ENCODE measurements around the gene BCL2L13. TPM values are rescaled to one million over a fixed set of nuclear protein-coding genes. Genes with fewer than 3 reads are reported as not detected.
"Not testable (repeated sequence)": the region's sequence is repeated elsewhere in the genome, so short reads cannot be mapped to it uniquely, and the experiment has no call there.

Gene BCL2L13
- total and polyA plus RNA-seq, 8 donors: 13.7 to 74.1 (median 30.6) TPM

- H3K9me3 ChIP-seq: no peaks in the 10 kb centered on the region
- peaks cover 0 to 43% (median 40%) of the 10 kb centered on the region in 4 donors for H3K36me3 ChIP-seq
- H3K27ac ChIP-seq: no peak overlapping the region
- no peaks in the 10 kb centered on the region for H3K4me1 ChIP-seq
- H3K4me3 ChIP-seq: no peak overlapping the region
- DNase-seq: no peak
- 81 to 97% (median 88%) methylated on average over 6 of the region's 6 CpGs for WGBS, 5 donors
- intact Hi-C loops (cut with DNase I; ENCODE audit: low total_unique reads): no loop called here
- no peak for TF ChIP-seq POLR2AphosphoS5 (IDR thresholded peaks at IDR 0.05)
- TF ChIP-seq EP300 (IDR thresholded peaks at IDR 0.05): no peak
- TF ChIP-seq CTCF (IDR thresholded peaks at IDR 0.05): no peak
- no peak for TF ChIP-seq POLR2A (IDR thresholded peaks at IDR 0.05)
- no peaks in the 10 kb centered on the region for H3K27me3 ChIP-seq
Observed at GRCh38 chr22:17694752-17695151, 56.2 kb downstream of the BCL2L13 start.

GRCh38 chr22:17695986-17696385 lies 57.4 kb downstream of the BCL2L13 start:
- H3K27me3 ChIP-seq: no peaks in the 10 kb centered on the region
- peaks cover 0 to 32% (median 27%) of the 10 kb centered on the region in 4 donors for H3K36me3 ChIP-seq
- H3K4me1 ChIP-seq: peaks cover 0 to 4% (median 0%) of the 10 kb centered on the region in 4 donors
- WGBS, 5 donors: 94 to 99% (median 96%) methylated on average over 5 of the region's 5 CpGs
- H3K4me3 ChIP-seq: no peak overlapping the region
- H3K9me3 ChIP-seq: no peaks in the 10 kb centered on the region
- H3K27ac ChIP-seq: no peak overlapping the region
- no peak for DNase-seq
- intact Hi-C loops (cut with DNase I; ENCODE audit: low total_unique reads): no loop called here
- TF ChIP-seq CTCF (IDR thresholded peaks at IDR 0.05): no peak
- TF ChIP-seq EP300 (IDR thresholded peaks at IDR 0.05): no peak
- no peak for TF ChIP-seq POLR2AphosphoS5 (IDR thresholded peaks at IDR 0.05)
- no peak for TF ChIP-seq POLR2A (IDR thresholded peaks at IDR 0.05)

- 89 to 97% (median 91%) methylated on average over 10 of the region's 10 CpGs for WGBS, 5 donors
Observed at GRCh38 chr22:17697196-17697595, 58.6 kb downstream of the BCL2L13 start.

GRCh38 chr22:17698276-17698675 lies 59.7 kb downstream of the BCL2L13 start:
- H3K4me1 ChIP-seq; H3K4me3 ChIP-seq; intact Hi-C loops (cut with DNase I; ENCODE audit: low total_unique reads); H3K9me3 ChIP-seq; DNase-seq; H3K27me3 ChIP-seq; H3K27ac ChIP-seq: not testable (repeated sequence)
- whole genome bisulfite sequencing, 5 donors: 98 to 100% (median 98%) methylated on average over 3 of the region's 3 CpGs
- peaks cover 0 to 37% (median 27%) of the 10 kb centered on the region in 4 donors for H3K36me3 ChIP-seq

More at GRCh38 chr22:17697196-17697595, 58.6 kb downstream of the BCL2L13 start:
- H3K36me3 ChIP-seq: peaks cover 0 to 30% (median 20%) of the 10 kb centered on the region in 4 donors
- H3K4me3 ChIP-seq; H3K27me3 ChIP-seq; H3K27ac ChIP-seq; DNase-seq; H3K4me1 ChIP-seq; H3K9me3 ChIP-seq; intact Hi-C loops (cut with DNase I; ENCODE audit: low total_unique reads): not testable (repeated sequence)

GRCh38 chr22:17698948-17699347 lies 60.4 kb downstream of the BCL2L13 start:
- no peak for DNase-seq
- H3K27me3 ChIP-seq: no peaks in the 10 kb centered on the region
- peaks cover 2 to 42% (median 33%) of the 10 kb centered on the region in 4 donors for H3K36me3 ChIP-seq
- no peaks in the 10 kb centered on the region for H3K9me3 ChIP-seq
- TF ChIP-seq CTCF (IDR thresholded peaks at IDR 0.05) (no peak), EP300 (IDR thresholded peaks at IDR 0.05) (no peak), POLR2AphosphoS5 (IDR thresholded peaks at IDR 0.05) (no peak), POLR2A (IDR thresholded peaks at IDR 0.05) (no peak)
- H3K4me3 ChIP-seq: no peak overlapping the region
- intact Hi-C loops (cut with DNase I; ENCODE audit: low total_unique reads): no loop called here
- H3K4me1 ChIP-seq: peaks cover 0 to 4% (median 0%) of the 10 kb centered on the region in 4 donors
- no peak overlapping the region for H3K27ac ChIP-seq

Measured in stomach (tissue), 9 donors.